HG03354 (cell line): ENCODE results near the gene CNTNAP2.
"Not testable (repeated sequence)": the region's sequence is repeated elsewhere in the genome, so short reads cannot be mapped to it uniquely, and the experiment has no call there.

Experiments used
- ATAC-seq: cut with Tn5 transposase; IDR thresholded peaks from one replicate; pipeline ENCODE4 v1.9.1; 2021; ENCODE audit warnings: mild to moderate bottlenecking; ENCODE audit not compliant: unreplicated experiment, poor library complexity, severe bottlenecking

CNTNAP2 gene

GRCh38 chr7:148419856-148420832 is 2303.5 kb downstream of the CNTNAP2 start:
- peak; percentile 97 for ATAC-seq

GRCh38 chr7:148422030-148422429 is 2305.4 kb downstream of the CNTNAP2 start:
- ATAC-seq, result no peak

GRCh38 chr7:148426393-148426792 is 2309.8 kb downstream of the CNTNAP2 start:
- not testable (repeated sequence) for ATAC-seq

- ATAC-seq, result not testable (repeated sequence)
Measured at GRCh38 chr7:148430690-148431089, 2314.1 kb downstream of the CNTNAP2 start.

- no peak for ATAC-seq
Measured at GRCh38 chr7:148433521-148434180, 2317.1 kb downstream of the CNTNAP2 start.

- ATAC-seq, result no peak
Measured at GRCh38 chr7:148434181-148434757, 2317.7 kb downstream of the CNTNAP2 start.

- no peak for ATAC-seq
Measured at GRCh38 chr7:148434887-148435286, 2318.3 kb downstream of the CNTNAP2 start.

- no peak for ATAC-seq
Measured at GRCh38 chr7:148435715-148436114, 2319.1 kb downstream of the CNTNAP2 start.

- ATAC-seq, result no peak
Measured at GRCh38 chr7:148436135-148436534, 2319.5 kb downstream of the CNTNAP2 start.

- peak; percentile 55 for ATAC-seq
Measured at GRCh38 chr7:148436571-148436970, 2320.0 kb downstream of the CNTNAP2 start.

- ATAC-seq, result no peak
Measured at GRCh38 chr7:148437043-148437442, 2320.4 kb downstream of the CNTNAP2 start.

GRCh38 chr7:148442141-148442655 is 2325.6 kb downstream of the CNTNAP2 start:
- ATAC-seq, result no peak

- ATAC-seq, result no peak
Measured at GRCh38 chr7:148442933-148443332, 2326.3 kb downstream of the CNTNAP2 start.

GRCh38 chr7:148445260-148446044 is 2328.9 kb downstream of the CNTNAP2 start:
- ATAC-seq, result no peak

- peak; percentile 92 for ATAC-seq
Measured at GRCh38 chr7:148447221-148447849, 2330.7 kb downstream of the CNTNAP2 start.

GRCh38 chr7:148451526-148451925 is 2334.9 kb downstream of the CNTNAP2 start:
- ATAC-seq, result not testable (repeated sequence)

- no peak for ATAC-seq
Measured at GRCh38 chr7:148456351-148456750, 2339.8 kb downstream of the CNTNAP2 start.

- ATAC-seq, result no peak
Measured at GRCh38 chr7:148457310-148457921, 2340.8 kb downstream of the CNTNAP2 start.

- no peak for ATAC-seq
Measured at GRCh38 chr7:148458263-148458662, 2341.7 kb downstream of the CNTNAP2 start.
